IMR-90 (cell line): Measurements from ENCODE around the gene STARD4. TPM values are rescaled to one million over a fixed set of nuclear protein-coding genes. Genes with fewer than 3 reads are reported as not detected.

Experiments used
- ATAC-seq: fragments of 200-7000 bp; cut with Tn5 transposase; 2 replicates; pipeline ENCODE4 v1.9.1; 2020; ENCODE audit warnings: low read depth, mild to moderate bottlenecking, moderate library complexity
- BruUV-seq: library from RNA; stranded (reverse); fragments of 400-500 nt; replicated peaks from 2 replicates; lab custom pipeline; 2021; lab: Mats Ljungman, UMichigan
- CTCF ChIA-PET: fragments of 300-600 bp; formaldehyde crosslinking; extraction: SDS; loops from one replicate; lab custom pipeline; 2021; ENCODE audit warnings: antibody characterized with exemption; lab: Yijun Ruan, JAX
- POLR2A ChIA-PET: fragments of 300-600 bp; sonication (Branson Sonifier 250); formaldehyde crosslinking; loops from one replicate; lab custom pipeline; 2022; ENCODE audit warnings: antibody characterized with exemption; ENCODE audit not compliant: unreplicated experiment; lab: Charles Lee
- DNase-seq: peaks from one replicate; pipeline ENCODE4 v3.0.0; 2013
- H2AFZ ChIP-seq: replicated peaks from 2 replicates; pipeline ENCODE3; 2013; ENCODE audit warnings: low read length, mild to moderate bottlenecking; ENCODE audit not compliant: poor library complexity
- H2AK5ac ChIP-seq: 2 replicates; pipeline ENCODE4 v1.6.1; 2013; ENCODE audit warnings: low read depth, low read length, inconsistent platforms
- H2AK9ac ChIP-seq: replicated peaks from 2 replicates; pipeline ENCODE3; 2013; ENCODE audit warnings: mild to moderate bottlenecking, low read depth, low read length, moderate library complexity; ENCODE audit not compliant: poor library complexity
- H2BK120ac ChIP-seq: 2 replicates; pipeline ENCODE4 v1.6.1; 2013; ENCODE audit warnings: low read depth, low read length, inconsistent platforms
- H2BK15ac ChIP-seq: 3 replicates; pipeline ENCODE4 v1.6.1; 2013; ENCODE audit warnings: low read depth, low read length, inconsistent platforms
- H2BK20ac ChIP-seq: 2 replicates; pipeline ENCODE4 v1.6.1; 2013; ENCODE audit warnings: low read depth, mild to moderate bottlenecking, inconsistent platforms, low read length, moderate library complexity
- H2BK5ac ChIP-seq: 2 replicates; pipeline ENCODE4 v1.6.1; 2013; ENCODE audit warnings: mild to moderate bottlenecking, low read depth, low read length, inconsistent platforms; ENCODE audit not compliant: poor library complexity, severe bottlenecking
- H3K14ac ChIP-seq: replicated peaks from 2 replicates; pipeline ENCODE4 v1.6.1; 2013; ENCODE audit warnings: low read depth, low read length, inconsistent platforms
- H3K18ac ChIP-seq: 2 replicates; pipeline ENCODE4 v1.6.1; 2013; ENCODE audit warnings: low read depth, low read length, control low read depth
- H3K23ac ChIP-seq: 2 replicates; pipeline ENCODE4 v1.6.1; 2013; ENCODE audit warnings: low read depth, low read length, inconsistent platforms
- H3K27ac ChIP-seq: 2 replicates; pipeline ENCODE4 v1.5.1; 2013; ENCODE audit warnings: mild to moderate bottlenecking, control low read depth, low read length; ENCODE audit not compliant: insufficient read depth
- H3K27me3 ChIP-seq: 2 replicates; pipeline ENCODE4 v1.6.1; 2013; ENCODE audit warnings: low read length; ENCODE audit not compliant: control insufficient read depth, insufficient read depth
- H3K36me3 ChIP-seq: 2 replicates; pipeline ENCODE4 v1.6.1; 2013; ENCODE audit warnings: low read length, mixed read lengths; ENCODE audit not compliant: control insufficient read depth, insufficient read depth
- H3K4ac ChIP-seq: 2 replicates; pipeline ENCODE4 v1.6.1; 2013; ENCODE audit warnings: low read depth, low read length, inconsistent platforms
- H3K4me1 ChIP-seq: 2 replicates; pipeline ENCODE4 v1.6.1; 2013; ENCODE audit warnings: low read length, mixed read lengths; ENCODE audit not compliant: control insufficient read depth, insufficient read depth
- H3K4me2 ChIP-seq: 2 replicates; pipeline ENCODE4 v1.6.1; 2013; ENCODE audit warnings: low read depth, mild to moderate bottlenecking, control low read depth, low read length, moderate library complexity
- H3K4me3 ChIP-seq: 2 replicates; pipeline ENCODE4 v1.5.1; 2013; ENCODE audit warnings: low read depth, mild to moderate bottlenecking, control low read depth, low read length, moderate library complexity; ENCODE audit not compliant: insufficient read depth
- H3K56ac ChIP-seq: 2 replicates; pipeline ENCODE4 v1.6.1; 2013; ENCODE audit warnings: low read length, inconsistent platforms; ENCODE audit not compliant: insufficient read depth; ENCODE audit errors: extremely low read depth
- H3K79me1 ChIP-seq, 2 experiments: 2 replicates each; pipeline ENCODE4 v1.6.1; 2013; ENCODE audit warnings: low read length in 2 of 2, inconsistent platforms in 1 of 2, low read depth in 1 of 2
- H3K9ac ChIP-seq: 2 replicates; pipeline ENCODE4 v1.6.1; 2013; ENCODE audit warnings: low read depth, low read length, control low read depth
- H3K9me1 ChIP-seq: 2 replicates; pipeline ENCODE4 v1.6.1; 2013; ENCODE audit warnings: low read length, inconsistent platforms; ENCODE audit not compliant: insufficient read depth
- H3K9me3 ChIP-seq: 2 replicates; pipeline ENCODE4 v1.6.1; 2013; ENCODE audit warnings: low read length; ENCODE audit not compliant: control insufficient read depth, insufficient read depth
- H4K20me1 ChIP-seq: 2 replicates; pipeline ENCODE4 v1.6.1; 2013; ENCODE audit warnings: low read length, inconsistent platforms; ENCODE audit not compliant: insufficient read depth
- H4K5ac ChIP-seq: 2 replicates; pipeline ENCODE4 v1.6.1; 2013; ENCODE audit warnings: mild to moderate bottlenecking, low read depth, low read length, control low read depth
- H4K8ac ChIP-seq, 2 experiments: 2 replicates each; pipeline ENCODE4 v1.6.1; 2013; ENCODE audit warnings: low read depth in 2 of 2, low read length in 2 of 2, control low read depth in 1 of 2, inconsistent platforms in 1 of 2
- H4K91ac ChIP-seq: 2 replicates; pipeline ENCODE4 v1.6.1; 2013; ENCODE audit warnings: low read depth, low read length, inconsistent platforms; ENCODE audit not compliant: insufficient read depth
- CEBPB ChIP-seq: IDR thresholded peaks from 2 replicates; pipeline ENCODE4 v1.6.1; 2012; ENCODE audit warnings: low read depth, low read length, improper control_type of control experiment
- CHD1 ChIP-seq: IDR thresholded peaks from 2 replicates; pipeline ENCODE4 v1.6.1; 2012; ENCODE audit warnings: low read depth, low read length, improper control_type of control experiment
- CTCF ChIP-seq: conservative IDR thresholded peaks from 2 replicates; pipeline ENCODE4 v1.5.1; 2012; ENCODE audit warnings: mild to moderate bottlenecking, low read depth, low read length, improper control_type of control experiment
- ELK1 ChIP-seq: fragments of 150-350 bp; IDR thresholded peaks from 2 replicates; pipeline ENCODE4 v1.6.1; 2016; ENCODE audit warnings: low read depth, mild to moderate bottlenecking, low read length, moderate library complexity, borderline replicate concordance
- MAFK ChIP-seq: IDR thresholded peaks from 2 replicates; pipeline ENCODE4 v1.6.1; 2012; ENCODE audit warnings: low read depth, low read length, improper control_type of control experiment
- MAZ ChIP-seq: IDR thresholded peaks from 2 replicates; pipeline ENCODE4 v1.6.1; 2012; ENCODE audit warnings: low read depth, mild to moderate bottlenecking, low read length, improper control_type of control experiment, moderate library complexity, borderline replicate concordance
- MXI1 ChIP-seq: IDR thresholded peaks from 2 replicates; pipeline ENCODE4 v1.6.1; 2012; ENCODE audit warnings: low read depth, mild to moderate bottlenecking, low read length, moderate library complexity, borderline replicate concordance
- NFE2L2 ChIP-seq: fragments of 150-350 bp; IDR thresholded peaks from 2 replicates; pipeline ENCODE4 v1.6.1; 2016; ENCODE audit warnings: low read depth, mild to moderate bottlenecking, low read length
- RAD21 ChIP-seq: IDR thresholded peaks from 2 replicates; pipeline ENCODE4 v1.6.1; 2012; ENCODE audit warnings: low read length, improper control_type of control experiment
- RCOR1 ChIP-seq: IDR thresholded peaks from 2 replicates; pipeline ENCODE4 v1.6.1; 2012; ENCODE audit warnings: mild to moderate bottlenecking, low read length, improper control_type of control experiment; ENCODE audit not compliant: insufficient replicate concordance
- RFX5 ChIP-seq: IDR thresholded peaks from 2 replicates; pipeline ENCODE4 v1.8.0; 2012; ENCODE audit warnings: low read depth, mild to moderate bottlenecking, low read length, moderate library complexity
- SMC3 ChIP-seq: fragments of 150-350 bp; IDR thresholded peaks from 2 replicates; pipeline ENCODE4 v1.6.1; 2016; ENCODE audit warnings: low read depth, mild to moderate bottlenecking, antibody characterized with exemption, low read length, moderate library complexity
- USF2 ChIP-seq: fragments of 150-350 bp; IDR thresholded peaks from 2 replicates; pipeline ENCODE4 v1.6.1; 2017; ENCODE audit warnings: mild to moderate bottlenecking, antibody characterized with exemption, low read length, low read depth
- WGBS, 2 experiments: methylation state at CpG; one replicate each; pipeline versions ENCODE4 v1.1.5 to v1.1.7; 2013; ENCODE audit warnings: missing lambda C conversion rate in 2 of 2; ENCODE audit not compliant: insufficient read length in 1 of 2; ENCODE audit errors: extremely low coverage in 2 of 2; 5-methylcytosine and 5-hydroxymethylcytosine counted together
- dilution Hi-C: fragments of 300-500 bp; cut with HindIII; formaldehyde crosslinking; loops from one replicate; pipeline ENCODE4 v1.14.3; 2018; ENCODE audit warnings: low sequenced_read_pairs; ENCODE audit not compliant: unreplicated experiment
- in situ Hi-C: fragments of 300-500 bp; cut with MboI; formaldehyde crosslinking; loops from 3 replicates; pipeline ENCODE4 v1.14.3; 2019; ENCODE audit warnings: low sequenced_read_pairs, inconsistent platforms, mixed read lengths
- intact Hi-C: fragments of 100-400 bp; cut with micrococcal nuclease; formaldehyde crosslinking; loops from 2 replicates; pipeline ENCODE4 v1.10.0; 2022
- polyA plus RNA-seq, 3 experiments: library from polyadenylated mRNA; depleted of rRNA; stranded (reverse); fragments of >200 nt; gene quantifications; 2 replicates each; pipeline ENCODE4 v1.2.3, GENCODE V29; 2012; ENCODE audit warnings: low replicate concordance in 1 of 3
- total RNA-seq: library from RNA; depleted of rRNA; stranded (reverse); fragments of >200 nt; gene quantifications from 2 replicates; pipeline ENCODE4 v1.2.3, GENCODE V29; 2012

STARD4 gene
- total and polyA plus RNA-seq, 2 of the 4 experiments (the other 2 are of a cell fraction) = 21.5 to 30.3 TPM

DNA sequence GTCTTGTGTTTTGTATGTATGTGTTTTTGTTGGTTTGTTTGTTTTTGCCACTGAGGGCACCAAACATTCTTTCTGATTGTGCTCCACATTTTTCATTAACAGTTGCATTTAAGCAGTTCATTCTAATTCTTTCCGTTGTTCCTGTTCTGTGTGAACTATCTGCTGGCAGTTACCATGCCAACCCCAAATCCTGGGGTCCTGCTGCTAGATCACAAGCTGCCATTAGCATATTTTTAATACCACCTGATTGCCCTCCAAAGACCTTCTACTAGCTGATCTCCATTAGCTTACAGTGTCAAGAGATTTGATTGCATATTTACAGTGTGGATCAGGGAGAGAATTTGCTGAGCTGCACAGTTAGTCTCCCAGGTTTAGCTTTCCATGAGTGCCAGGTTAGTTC lies 40.6 kb upstream of the STARD4 start:
- Histone ChIP-seq H2BK120ac (no peak overlapping the region), H3K9me3 (no peaks in the 10 kb centered on the region), H2AK5ac (no peak overlapping the region), H2BK5ac (no peak overlapping the region), H4K5ac (no peak overlapping the region), H3K18ac (no peak overlapping the region), H4K8ac (no peak overlapping the region), H3K4ac (no peak overlapping the region), H2AFZ (no peak overlapping the region), H3K4me3 (no peak overlapping the region), H3K9ac (no peak overlapping the region), H2BK15ac (no peak overlapping the region), H2AK9ac (no peak overlapping the region), H3K56ac (no peak overlapping the region), H3K27me3 (no peaks in the 10 kb centered on the region), H3K9me1 (peaks cover 2% of the 10 kb centered on the region; the same call in 1 of the 2 replicates), H3K27ac (no peak overlapping the region), H3K79me1 (no peaks in the 10 kb centered on the region), H3K36me3 (no peaks in the 10 kb centered on the region), H3K4me1 (no peaks in the 10 kb centered on the region; the same call in 1 of the 2 replicates), H4K91ac (no peak overlapping the region), H4K20me1 (no peaks in the 10 kb centered on the region), H3K14ac (no peak overlapping the region), H3K23ac (no peak overlapping the region), H3K4me2 (no peak overlapping the region), H2BK20ac (no peak overlapping the region)
- DNase-seq (no peak), ATAC-seq (no peak)
- dilution Hi-C loops = no loop called here
- ChIA-PET POLR2A (no interaction called here), CTCF (interaction anchor here (0.6 to 1.2 kb wide), 3 partner anchors 10 to 594 kb away, joined by 3 read pairs; no protein-coding TSS in a partner anchor)
- TF ChIP-seq RFX5 = no peak
- no peak for TF ChIP-seq RCOR1
- TF ChIP-seq MAFK = no peak
- TF ChIP-seq USF2 = no peak
- TF ChIP-seq CHD1 = no peak
- TF ChIP-seq MXI1 = no peak
- TF ChIP-seq CTCF = no peak
- no peak for TF ChIP-seq CEBPB
- no peak for TF ChIP-seq SMC3
- TF ChIP-seq ELK1 = no peak
- no peak for TF ChIP-seq RAD21
- no peak for TF ChIP-seq MAZ
- TF ChIP-seq NFE2L2 = no peak
- BruUV-seq = no TSS peak
- 80% methylated on average over 1 of the region's 1 CpG; no CpG with 5 or more reads in 1 of the 2 experiments for WGBS, 2 experiments
- intact Hi-C loops = loop anchor here (5.0 to 10.0 kb wide), 3 partner anchors 129 to 444 kb away; no protein-coding TSS in a partner anchor
- in situ Hi-C loops = loop anchor here (5.0 kb wide), 1 partner anchor 594 kb away; no protein-coding TSS in a partner anchor
